ENCODE results near the gene OLIG3. TPM values are rescaled to one million over a fixed set of nuclear protein-coding genes. Genes with fewer than 3 reads are reported as not detected.

OLIG3 gene
- not detected in 2 replicates for total RNA-seq

DNA sequence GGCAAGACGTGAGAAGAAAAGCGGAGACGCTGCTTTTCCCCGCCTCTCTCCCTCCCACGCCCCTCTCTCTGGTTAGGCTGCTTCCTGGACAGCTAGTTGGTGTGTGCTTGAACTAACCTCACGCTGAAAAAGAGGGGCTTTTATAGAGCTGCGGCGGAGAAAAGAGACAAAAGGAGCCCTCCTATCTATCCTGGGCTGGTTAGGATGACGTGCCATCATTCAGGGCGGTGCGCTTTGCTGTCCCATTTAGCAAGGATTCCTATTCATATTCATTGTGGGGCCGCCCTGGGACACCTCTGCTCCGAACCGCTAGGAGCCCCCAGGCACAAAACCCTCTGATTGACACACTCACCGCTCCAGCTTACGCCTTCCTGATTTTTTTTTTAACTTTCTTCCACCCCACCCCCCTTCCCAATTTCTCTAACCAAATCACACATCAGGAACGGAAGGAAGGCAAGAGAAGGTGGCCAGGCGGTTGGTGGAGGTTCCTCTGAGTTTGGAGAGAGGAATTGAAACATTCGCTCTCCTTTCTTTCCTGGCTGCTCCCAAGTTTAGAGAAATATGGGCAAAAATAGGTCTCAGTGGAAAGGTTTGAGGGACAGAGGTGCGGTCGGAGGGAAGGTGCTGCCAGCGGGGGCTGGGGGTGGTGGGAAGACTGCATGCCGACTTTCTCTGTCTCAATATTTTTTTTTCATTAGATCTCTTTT, at the start of gene OLIG3:
Gene OLIG3, minus strand, starts transcription at position 114 of the 707 bp plus-strand sequence. CDS start 224 bp downstream, outside the sequence.
- Histone ChIP-seq H3K4me3 (ENCODE audit: low read depth, low read length) (no peak within 1 kb of the TSS), H3K36me3 (ENCODE audit: control insufficient read depth, insufficient read depth, low read length) (no peaks in the 10 kb centered on the region), H3K27me3 (ENCODE audit: control insufficient read depth, insufficient read depth, low read length) (peaks cover 76% of the 10 kb centered on the region)
- DNase-seq (ENCODE audit: low read depth), result no peak
- TF ChIP-seq, protein P1, sequence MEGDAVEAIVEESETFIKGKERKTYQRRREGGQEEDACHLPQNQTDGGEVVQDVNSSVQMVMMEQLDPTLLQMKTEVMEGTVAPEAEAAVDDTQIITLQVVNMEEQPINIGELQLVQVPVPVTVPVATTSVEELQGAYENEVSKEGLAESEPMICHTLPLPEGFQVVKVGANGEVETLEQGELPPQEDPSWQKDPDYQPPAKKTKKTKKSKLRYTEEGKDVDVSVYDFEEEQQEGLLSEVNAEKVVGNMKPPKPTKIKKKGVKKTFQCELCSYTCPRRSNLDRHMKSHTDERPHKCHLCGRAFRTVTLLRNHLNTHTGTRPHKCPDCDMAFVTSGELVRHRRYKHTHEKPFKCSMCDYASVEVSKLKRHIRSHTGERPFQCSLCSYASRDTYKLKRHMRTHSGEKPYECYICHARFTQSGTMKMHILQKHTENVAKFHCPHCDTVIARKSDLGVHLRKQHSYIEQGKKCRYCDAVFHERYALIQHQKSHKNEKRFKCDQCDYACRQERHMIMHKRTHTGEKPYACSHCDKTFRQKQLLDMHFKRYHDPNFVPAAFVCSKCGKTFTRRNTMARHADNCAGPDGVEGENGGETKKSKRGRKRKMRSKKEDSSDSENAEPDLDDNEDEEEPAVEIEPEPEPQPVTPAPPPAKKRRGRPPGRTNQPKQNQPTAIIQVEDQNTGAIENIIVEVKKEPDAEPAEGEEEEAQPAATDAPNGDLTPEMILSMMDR (IDR thresholded peaks at IDR 0.05; ENCODE audit: insufficient read depth, low read length, severe bottlenecking), result no peak
- FAIRE-seq, result no peak

DNA sequence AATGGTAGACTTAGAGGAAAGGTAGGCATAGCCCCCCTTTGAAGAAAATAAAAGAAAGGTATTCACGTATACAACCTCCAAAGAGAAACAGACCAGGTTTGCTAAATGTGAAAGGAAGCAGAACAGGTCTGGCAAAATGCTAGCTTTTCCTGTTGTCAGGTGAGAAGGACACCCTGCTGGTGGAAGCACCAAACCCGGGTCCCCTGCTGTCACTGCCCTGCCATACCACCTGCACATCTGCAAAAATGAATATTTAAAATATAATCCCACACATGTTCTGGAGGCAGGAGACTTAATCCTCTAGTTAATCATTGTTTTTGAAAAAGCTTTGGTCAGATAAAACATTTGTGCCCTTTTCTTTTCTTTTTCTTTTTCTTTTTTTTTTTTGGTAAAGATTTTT, 48.9 kb upstream of the OLIG3 start:
- peaks cover 1% of the 10 kb centered on the region for H3K27me3 ChIP-seq (ENCODE audit: control insufficient read depth, insufficient read depth, low read length)
- FAIRE-seq (no peak), DNase-seq (ENCODE audit: low read depth) (no peak)
- H3K36me3 ChIP-seq (ENCODE audit: control insufficient read depth, insufficient read depth, low read length), result no peaks in the 10 kb centered on the region
- no peak overlapping the region for H3K4me3 ChIP-seq (ENCODE audit: low read depth, low read length)
- TF ChIP-seq, protein P1 (IDR thresholded peaks at IDR 0.05; ENCODE audit: insufficient read depth, low read length, severe bottlenecking), result no peak

DNA sequence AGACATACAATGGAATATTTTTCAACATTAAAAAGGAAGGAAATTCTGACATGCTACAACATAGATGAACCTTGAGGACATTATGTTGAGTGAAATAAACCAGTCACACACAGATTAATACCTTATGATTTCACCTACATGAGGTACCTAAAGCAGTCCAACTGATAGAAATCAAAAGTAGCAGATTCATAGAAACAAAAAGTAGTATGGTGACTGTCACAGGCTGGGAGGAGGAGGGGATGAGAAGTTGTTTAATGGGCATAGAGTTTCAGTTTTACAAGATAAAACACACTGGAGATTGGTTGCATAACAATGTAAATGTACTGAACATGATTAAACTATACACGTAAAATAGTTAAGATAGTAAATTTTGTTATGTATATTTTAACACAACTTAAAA, 48.5 kb upstream of the OLIG3 start:
- H3K36me3 ChIP-seq (ENCODE audit: control insufficient read depth, insufficient read depth, low read length), result no peaks in the 10 kb centered on the region

DNA sequence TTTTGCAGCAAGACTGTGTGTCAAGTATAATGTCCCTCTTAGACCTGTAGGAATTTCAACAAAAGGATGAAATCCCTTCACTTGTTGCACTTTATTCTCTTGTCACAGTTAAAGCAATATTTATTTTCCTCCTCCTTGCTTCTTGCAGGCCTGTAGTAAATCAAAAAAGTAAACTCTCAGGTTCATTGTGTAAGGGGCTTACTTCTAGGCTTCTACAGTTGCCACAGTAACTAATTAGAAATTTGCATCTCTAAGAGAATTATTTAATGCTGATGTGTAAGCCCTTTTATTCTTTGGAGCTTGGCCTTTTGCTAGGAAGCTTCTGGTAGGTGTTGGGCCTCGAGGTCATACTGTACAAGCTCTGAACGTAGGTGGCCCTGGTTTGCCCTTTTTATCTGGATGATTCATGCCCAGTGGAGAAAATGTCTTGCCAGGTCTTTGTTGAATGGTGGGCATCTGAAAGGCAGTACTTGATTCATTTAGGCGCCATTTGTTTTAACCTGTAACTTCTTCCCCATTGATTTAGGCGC, 47.4 kb upstream of the OLIG3 start:
- H3K4me3 ChIP-seq (ENCODE audit: low read depth, low read length), result no peak overlapping the region
- FAIRE-seq (no peak), DNase-seq (ENCODE audit: low read depth) (no peak)
- no peaks in the 10 kb centered on the region for H3K36me3 ChIP-seq (ENCODE audit: control insufficient read depth, insufficient read depth, low read length)
- no peaks in the 10 kb centered on the region for H3K27me3 ChIP-seq (ENCODE audit: control insufficient read depth, insufficient read depth, low read length)
- TF ChIP-seq, protein P1 (IDR thresholded peaks at IDR 0.05; ENCODE audit: insufficient read depth, low read length, severe bottlenecking), result no peak

More for the DNA sequence above, 48.5 kb upstream of the OLIG3 start:
- DNase-seq (ENCODE audit: low read depth), result no peak
- peaks cover 1% of the 10 kb centered on the region for H3K27me3 ChIP-seq (ENCODE audit: control insufficient read depth, insufficient read depth, low read length)
- no peak overlapping the region for H3K4me3 ChIP-seq (ENCODE audit: low read depth, low read length)
- no peak for FAIRE-seq
- TF ChIP-seq, protein P1 (IDR thresholded peaks at IDR 0.05; ENCODE audit: insufficient read depth, low read length, severe bottlenecking), result no peak

DNA sequence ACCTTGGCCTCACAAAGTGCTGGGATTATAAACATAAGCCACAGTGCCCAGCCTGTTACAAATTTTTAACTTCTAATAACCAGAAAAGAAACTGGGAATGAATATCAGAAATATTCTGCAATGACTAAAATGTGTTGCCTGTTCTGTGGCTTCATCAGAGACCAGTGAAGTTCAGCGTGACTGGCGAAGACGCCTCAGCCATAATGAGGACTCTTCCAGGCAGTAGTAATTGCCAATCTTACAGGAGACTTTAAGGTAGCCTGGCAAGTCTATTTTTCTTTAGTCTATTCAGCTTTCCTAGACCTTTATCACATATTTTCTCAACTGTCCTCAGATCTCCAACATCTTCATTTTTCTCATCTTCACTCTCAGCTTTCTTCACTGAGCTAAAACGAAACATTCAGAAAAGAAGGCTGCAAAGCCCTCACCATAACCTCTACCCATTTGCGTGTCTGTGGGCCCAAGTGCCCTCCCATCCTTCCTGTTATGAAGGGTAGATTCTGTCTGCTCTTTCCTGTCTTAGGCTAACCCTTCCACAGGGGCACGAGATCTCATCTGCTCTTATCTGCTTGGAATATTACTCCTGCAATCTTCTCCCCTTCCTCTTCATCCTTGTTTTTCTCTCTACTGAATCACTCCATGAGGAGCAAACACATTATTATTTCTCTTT, 42.0 kb upstream of the OLIG3 start:
- H3K36me3 ChIP-seq (ENCODE audit: control insufficient read depth, insufficient read depth, low read length), result no peaks in the 10 kb centered on the region
- FAIRE-seq, result peak; percentile 50
- TF ChIP-seq, protein P1 (IDR thresholded peaks at IDR 0.05; ENCODE audit: insufficient read depth, low read length, severe bottlenecking), result no peak
- H3K4me3 ChIP-seq (ENCODE audit: low read depth, low read length), result no peak overlapping the region
- H3K27me3 ChIP-seq (ENCODE audit: control insufficient read depth, insufficient read depth, low read length), result no peaks in the 10 kb centered on the region
- DNase-seq (ENCODE audit: low read depth), result no peak
